HG02642 (cell line): ENCODE measurements around the gene PARD3B.

Experiments used
- ATAC-seq: cut with Tn5 transposase; IDR thresholded peaks from one replicate; pipeline ENCODE4 v1.9.1; 2021; ENCODE audit warnings: mild to moderate bottlenecking; ENCODE audit not compliant: unreplicated experiment, poor library complexity

Gene PARD3B

DNA sequence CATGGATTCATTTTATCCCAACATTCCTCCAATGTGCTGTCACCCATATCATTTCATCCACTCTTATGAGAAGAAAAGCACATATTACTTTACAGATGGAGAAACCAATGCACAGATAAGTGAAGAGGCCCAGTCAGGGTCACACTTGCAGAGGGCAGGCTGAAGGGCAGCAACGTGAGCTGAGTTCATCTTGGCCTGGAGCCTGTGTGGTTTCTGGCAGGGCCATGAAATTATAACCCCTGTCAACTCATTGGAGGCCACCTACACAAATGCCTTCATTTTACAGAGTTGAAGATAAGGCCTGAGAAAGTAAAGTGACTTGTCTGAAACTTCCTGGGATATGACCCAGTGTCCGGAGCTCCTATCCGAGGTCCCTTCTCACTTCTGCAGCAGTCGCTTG is 1048.6 kb downstream of the PARD3B start:
- no peak for ATAC-seq

DNA sequence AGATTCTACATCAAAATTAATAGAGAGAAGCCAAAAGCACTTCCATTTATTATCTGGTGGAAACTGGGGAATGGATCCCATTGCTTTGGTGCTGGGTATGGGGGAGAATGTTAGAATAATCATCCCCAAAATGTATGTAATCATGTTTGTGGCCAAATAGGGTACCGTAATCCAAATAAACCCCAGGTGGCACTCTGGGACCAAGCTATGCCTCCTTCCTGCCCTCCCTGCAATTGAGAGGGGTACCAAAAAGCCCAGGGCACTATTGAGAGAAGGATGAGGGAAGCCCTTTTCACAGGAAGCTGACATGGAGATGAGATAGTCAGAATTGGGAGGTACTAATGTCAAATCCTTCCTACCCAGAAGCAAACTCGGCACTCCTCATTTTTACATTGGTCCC is 1051.3 kb downstream of the PARD3B start:
- ATAC-seq: no peak

DNA sequence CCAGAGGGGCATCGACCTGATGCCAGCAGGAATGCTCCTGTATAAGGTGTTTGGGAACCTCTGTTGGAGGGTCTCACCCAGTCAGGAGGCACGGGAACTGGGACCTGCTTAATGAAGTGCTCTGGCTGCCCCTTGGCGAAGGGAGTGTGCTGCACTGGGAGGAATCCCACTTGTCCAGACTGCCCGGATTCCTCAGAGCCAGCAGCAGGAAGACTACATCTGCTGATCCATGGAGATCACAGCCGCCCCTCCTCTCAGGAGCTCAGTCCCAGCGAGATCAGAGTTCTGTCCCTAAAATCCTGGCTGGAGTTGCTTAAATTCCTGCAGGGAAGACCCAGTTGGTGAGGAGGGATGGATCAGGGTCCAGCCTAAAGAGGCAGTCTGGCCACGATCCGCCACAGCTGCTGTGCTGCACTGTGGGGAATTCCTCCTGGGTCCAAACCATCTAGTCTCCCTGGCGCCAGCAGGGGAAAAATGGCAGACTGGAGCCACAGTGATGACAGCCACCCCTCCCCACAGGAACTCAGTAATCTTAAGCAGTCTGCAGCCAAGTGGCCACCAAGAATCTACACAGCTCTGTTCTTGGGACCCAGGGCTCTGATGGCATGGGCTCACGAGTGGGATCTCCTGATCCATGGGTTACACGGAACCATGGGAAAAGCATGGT is 1060.5 kb downstream of the PARD3B start:
- no peak for ATAC-seq

DNA sequence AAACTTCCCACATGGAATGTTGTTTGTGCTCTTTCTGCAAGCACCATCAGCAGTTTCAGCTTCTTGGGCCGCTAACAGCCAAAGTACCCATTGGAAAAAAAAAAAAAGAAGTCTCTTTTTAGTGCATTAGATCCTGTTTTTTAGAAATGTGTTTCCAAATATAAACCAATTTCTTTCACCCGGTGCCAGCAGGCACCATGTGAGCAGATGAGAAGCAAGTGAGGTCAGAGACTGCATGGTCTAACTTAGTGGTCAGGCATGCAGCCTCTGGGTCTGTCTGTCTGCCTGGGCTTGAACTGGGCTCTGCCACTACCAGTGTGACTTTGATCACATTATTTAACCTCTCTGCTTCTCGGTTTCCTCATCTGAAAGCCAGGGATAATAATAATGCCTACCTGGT is 1061.9 kb downstream of the PARD3B start:
- no peak for ATAC-seq

DNA sequence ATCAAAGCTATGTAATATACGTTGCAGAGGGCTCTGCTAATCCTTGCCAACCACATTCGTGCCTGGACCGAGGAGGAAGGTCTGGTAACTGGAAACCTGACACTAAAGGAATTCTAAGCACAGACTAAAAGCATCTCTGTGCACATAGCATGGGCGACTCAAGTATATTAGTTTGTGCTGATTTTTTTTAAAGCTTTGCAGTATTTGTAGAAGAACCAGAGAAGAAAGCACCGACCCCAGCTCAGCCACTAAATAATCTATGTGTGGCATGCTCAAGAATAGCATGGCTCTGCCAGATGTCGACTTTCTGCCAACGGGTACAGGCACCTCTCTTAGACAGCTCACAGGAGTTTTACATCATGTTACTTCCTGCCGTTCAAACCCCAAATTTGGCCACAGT is 1063.8 kb downstream of the PARD3B start:
- no peak for ATAC-seq

DNA sequence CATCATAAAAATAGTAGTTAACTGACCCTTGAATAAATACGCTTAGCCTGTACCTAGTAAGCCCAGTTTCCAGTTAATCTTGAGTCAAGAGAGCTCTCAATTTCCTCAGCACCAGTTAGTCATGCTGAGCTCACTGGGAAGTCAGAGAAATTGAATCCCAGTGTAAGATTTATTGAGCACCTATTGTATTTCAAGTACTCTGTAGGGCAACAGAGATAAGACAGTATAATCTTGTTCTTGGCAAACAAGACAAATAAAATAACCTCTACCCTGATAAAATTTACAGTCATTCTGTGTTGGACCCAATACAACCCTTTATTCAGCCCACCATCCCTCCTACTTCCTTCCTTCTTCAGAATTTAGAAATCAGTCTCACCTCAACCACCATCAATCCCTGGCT is 1065.2 kb downstream of the PARD3B start:
- ATAC-seq: no peak

DNA sequence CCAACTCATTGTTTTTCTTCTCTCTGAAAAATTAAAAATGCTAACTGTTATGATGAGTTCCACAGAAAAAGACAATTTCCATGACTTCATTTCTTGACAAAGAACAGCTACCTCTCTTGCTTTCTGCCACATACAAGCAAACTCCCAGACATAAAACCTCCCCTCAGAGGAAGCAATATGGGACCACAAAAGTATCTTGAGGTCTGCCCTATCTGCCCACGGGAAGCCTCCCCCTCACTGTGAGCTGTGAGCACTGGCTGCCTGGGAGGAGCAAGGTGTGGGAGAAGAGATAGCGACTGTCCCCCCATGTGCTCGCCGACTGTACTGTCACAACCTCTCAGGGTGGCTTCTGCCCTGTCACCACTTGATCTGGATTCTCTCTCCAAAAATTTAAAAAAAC is 1067.4 kb downstream of the PARD3B start:
- ATAC-seq: no peak

DNA sequence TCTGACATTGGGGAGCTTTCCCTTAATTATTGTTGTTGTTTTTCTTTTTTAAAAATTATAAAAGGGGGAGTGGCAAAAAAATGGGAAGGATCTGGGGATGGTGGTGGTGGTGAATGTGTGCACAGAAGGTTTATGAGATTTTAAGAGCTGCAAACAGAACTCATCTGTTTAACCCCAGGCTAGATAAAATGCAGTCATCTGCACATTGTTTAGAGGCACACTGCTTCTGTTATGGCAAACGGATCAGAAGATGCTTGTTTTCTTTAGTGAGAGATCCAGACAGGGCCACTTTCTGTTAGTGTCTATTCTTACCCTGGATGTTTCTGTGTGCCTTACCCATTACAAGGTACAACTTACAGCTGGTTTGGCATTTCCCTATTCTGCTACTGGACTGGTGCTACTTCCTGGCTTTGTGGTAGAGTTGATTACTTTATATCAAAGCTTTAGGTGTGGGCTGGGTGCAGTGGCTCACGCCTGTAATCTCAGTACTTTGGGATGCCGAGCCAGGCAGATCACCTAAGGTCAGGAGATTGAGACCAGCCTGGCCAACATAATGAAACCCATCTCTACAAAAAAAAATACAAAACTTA is 1068.8 kb downstream of the PARD3B start:
- no peak for ATAC-seq

DNA sequence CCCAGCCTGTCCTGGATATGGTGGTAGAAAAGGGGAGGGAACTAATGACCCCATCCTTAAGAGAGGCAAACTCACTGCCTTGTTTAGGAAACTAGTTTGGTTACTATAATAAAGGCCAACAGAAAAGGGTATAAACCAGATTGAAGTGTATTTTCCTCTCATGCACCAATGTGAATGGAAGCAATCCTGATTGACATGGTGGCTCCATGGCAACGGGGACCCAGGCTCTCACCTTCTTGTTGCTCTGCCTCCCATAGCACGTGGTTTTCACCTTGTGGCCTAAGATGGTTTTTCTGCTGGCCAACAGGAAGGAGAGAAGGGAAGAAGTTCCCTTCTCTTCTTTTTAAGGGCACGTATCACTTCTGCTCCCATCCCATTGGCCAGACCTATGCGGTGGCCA is 1069.7 kb downstream of the PARD3B start:
- ATAC-seq: no peak

DNA sequence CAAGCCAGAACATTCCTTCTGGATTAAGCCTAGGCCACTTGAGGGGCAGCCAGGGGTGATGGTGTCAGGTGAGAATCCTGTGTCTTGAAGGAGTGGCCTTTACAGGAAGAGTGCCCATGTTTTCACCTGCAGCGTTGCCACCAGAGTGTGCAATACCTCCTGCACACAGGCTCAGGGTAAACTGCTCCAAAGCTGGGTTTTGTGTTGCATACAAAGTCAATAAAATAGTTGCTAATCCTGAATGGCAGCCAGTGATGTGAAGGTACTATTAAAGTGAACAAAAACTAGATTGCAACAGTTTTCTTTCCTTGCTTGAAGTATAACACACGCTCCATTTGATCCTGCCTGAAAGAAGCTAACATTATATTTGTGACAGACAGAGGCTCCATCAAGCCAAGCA is 1072.6 kb downstream of the PARD3B start:
- ATAC-seq: no peak

DNA sequence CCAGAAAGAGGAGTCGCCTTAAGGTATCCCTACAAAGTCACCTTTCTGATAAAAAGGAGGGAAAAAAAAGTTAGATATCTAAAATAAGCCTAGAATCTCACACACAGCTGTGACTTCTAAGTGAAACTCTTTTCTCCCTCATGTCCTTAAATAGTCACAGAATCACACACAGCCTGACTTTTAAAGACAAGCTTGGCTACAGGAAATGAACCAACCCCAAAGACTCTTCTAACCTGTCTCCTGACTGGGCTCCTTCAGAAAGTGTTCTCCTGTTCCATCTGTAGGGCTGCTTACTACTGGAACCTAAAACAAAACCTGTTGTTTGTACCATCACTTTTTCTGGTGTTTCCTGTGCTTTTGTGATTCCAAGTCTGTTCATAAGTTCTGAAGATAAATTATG is 1074.3 kb downstream of the PARD3B start:
- ATAC-seq: no peak

DNA sequence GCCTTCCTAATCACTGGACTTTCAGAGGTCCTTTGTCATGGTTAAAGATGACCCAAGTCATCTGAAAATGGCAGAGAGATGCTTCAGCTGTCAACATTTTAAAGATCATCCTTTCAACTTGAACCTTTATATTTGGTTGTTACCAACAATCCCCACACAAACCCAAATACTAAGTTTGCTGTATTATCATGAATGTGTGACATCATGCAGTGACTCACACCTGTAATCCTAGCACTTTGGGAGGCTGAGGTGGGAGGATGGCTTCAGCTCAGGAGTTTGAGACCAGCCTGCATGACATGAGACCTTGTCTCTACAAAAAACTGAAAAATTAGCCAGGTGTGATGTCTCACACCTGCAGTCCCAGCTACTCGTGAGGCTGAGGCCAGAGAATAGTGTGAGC is 1081.8 kb downstream of the PARD3B start:
- ATAC-seq: no peak

DNA sequence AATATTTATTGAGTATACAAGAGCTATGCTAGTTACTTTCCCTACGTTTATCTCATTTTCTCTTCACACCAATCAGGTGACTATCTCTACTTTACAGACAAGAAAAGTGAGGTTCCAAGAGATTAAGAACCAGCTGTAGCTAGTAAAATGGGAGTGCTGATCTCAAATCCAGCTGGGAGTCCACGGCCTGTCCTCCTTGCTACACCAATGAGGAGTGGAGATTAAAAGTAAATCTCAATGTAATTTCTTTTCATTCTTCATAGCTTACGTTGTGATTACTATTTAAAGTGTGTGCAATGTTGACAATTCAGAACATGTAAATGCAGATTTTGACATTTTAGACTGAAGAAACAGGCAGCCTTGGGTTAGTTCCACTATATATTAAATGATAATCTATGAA is 1083.1 kb downstream of the PARD3B start:
- ATAC-seq: no peak

DNA sequence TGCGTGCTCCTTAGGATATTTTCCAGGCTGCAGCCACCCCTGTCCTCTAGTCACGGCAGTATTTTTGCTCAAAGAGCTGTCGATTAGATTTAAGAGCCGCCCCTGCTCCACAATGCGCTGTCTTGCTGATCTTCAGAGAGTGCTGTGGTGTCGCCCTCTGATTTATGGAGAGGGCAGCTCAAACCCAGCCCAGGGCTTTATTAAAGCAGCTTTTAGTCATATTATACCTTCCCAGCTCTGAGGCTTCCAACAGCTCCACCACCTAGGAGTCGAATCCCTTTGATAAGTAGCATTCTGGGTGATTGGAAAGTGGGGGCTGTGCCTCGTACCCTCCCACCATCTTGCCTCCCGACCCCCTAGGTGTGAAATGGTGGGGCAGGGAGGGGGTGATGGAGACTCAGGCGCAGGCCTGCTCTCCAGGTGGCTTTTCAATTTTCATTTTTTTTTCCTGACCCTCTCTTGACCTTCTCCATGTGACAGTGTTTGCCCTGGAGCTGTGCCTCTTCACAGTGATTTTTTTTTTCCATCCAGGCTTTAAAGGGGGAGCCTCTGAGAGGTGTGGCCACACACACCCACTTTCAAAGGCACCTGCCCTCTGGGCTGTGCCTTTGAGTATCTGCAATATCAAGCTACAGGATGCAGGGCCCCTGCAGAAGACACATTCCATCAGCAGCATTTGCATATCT is 1084.0 kb downstream of the PARD3B start:
- ATAC-seq: no peak

DNA sequence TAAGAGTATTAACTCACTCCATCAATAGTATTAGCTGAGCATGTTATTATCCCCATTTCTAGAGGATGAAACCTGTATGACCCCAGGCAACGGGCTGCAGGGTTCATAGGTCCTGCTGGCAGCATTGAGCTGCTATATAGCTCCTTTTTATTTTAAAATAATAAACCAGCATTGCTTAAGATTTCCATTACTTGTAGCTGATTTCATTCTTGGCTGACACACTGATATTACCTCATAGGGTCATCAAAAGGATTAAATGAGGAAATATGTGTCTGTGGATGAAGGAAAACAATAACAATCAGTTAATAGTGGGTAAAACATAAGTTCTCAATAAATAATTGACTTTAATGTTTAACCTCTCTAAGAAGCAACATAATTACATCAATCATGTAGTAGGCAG is 1088.7 kb downstream of the PARD3B start:
- no peak for ATAC-seq

DNA sequence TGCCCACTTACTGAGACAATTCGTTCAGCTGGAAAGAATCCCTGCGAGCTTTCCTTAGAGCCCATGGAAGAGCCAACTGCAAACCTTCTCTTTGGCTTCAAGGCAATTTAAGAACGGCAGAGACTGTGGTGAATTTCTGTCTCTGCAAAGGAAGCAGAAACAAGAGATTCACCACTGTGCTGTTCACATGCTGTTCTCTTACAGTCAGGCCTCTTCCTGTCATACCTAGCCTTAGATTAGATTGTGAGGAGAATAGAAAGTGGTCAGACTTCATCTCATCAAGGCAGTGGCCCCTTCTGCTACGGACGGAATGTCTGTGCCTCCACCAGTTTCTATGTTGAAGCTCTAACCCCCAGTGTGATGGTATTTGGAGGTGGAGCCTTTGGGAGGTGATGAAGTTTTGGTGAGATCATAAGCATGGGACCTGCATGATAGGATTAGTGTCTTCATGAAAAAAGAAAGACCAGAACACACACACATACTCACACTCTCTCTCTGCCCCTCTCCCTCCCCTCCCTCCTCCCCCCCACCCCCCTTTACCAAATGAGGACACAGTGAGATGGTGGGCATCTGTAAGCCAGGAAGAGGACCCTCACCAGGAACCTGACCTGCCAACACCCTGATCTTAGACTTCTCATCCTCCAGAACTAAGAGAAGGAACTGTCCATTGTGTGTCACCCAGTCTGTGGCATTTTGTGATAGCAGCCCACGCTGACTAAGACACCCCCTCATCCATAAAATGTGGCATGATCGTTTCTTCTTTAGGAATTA is 1091.5 kb downstream of the PARD3B start:
- no peak for ATAC-seq

DNA sequence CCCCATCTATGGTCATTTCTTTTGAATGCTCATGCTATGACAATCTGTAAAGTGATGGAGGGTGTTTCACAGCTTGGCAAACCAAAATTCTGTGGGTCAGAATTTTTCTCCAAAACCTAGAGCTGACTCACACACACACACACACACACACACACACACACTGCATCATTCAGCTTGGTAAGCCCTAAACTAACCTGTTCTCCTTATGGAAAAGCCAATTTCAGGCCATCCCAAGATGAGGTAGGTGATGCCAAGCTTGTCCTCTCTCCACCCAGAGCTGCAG is 1092.0 kb downstream of the PARD3B start:
- ATAC-seq: no peak

DNA sequence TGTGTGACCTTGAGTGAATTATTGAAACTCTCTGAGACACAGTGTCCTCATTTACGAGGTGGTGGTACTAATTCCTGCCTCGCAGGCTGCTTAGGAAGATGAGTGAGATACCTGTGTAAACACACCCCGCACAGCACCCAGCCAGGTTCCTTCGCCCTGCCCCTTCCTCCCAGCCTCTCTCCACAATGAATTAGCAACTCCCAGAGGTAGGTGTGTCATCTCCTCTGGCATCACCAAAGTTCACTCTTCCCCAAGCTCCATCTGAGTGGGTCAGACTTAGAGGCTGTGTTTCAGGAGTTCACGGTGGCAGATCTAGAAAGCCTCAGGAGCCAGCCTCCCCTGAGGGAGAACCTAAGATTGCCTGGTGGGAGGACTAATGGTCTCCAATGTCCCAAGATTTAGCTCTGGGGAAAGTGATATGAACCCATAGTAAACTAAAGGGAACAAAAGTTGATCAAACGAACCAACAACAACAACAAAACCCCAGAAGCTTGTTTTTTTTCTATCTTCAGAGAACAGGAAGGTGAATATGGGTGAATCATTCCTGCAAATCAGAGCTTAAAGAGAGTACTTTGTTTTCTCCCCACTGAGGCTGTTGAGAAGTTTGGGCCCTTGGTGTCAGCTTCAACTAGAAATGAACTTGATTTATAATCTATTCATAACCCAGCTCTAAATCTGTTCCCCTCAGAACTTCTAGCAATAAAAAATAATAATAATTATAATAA is 1092.7 kb downstream of the PARD3B start:
- ATAC-seq: no peak

DNA sequence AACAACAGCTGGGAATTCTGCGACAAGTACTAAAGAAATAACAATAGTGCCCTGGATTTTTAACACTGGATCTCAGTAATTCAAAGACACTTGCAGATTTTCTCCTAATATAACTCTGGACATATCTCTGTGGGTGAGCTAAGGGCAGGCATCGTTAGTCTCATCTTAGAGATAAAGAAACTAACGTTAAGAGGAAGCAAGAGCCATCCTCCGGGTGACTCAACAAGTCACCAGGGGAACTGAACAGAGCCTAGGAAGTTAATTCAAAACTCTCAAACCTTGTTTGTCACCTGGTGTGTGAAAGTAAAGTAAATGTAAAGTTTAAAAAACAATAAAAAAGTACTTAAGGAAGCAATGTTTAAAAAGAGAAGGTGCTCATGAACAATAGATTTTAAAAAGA is 1095.4 kb downstream of the PARD3B start:
- no peak for ATAC-seq

DNA sequence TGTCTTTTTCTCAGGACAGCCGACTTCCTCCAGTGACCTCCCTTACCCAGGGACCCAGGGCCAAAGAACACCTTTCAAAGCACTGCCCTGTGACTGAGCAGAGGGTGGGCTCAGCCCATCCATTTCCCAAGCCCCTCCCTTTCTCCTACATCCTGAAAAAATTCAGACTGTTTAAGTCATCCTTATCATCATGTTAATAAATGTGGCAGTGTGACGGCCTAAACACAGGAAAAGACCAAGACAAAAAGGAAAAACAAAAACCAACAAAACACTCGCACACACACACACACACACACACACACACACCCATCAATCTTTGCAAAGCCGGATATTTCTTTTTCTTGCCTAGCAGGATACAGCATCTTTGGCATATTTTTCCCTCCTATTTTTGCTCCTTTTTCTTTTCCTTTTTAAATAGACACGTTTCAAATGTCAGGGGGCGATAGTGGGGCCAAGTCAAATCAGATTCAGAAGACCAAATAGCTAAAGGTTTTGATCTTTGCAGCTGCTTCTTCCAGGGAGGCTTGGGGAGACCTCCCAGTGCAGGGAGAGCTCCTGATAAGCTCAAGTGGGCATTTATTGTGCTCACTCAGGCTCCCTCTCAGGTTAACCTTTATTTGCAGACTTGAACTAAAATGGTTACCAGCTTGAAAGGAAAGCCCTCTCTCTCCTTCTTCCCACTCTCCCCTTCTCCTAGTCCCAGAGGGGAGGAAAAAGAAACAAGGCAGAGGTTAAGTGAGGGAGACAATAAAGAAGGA is 1097.5 kb downstream of the PARD3B start:
- no peak for ATAC-seq
